GM19395 (cell line): ENCODE data around the gene HSPG2.
"Not testable (repeated sequence)": the region's sequence is repeated elsewhere in the genome, so short reads cannot be mapped to it uniquely, and the experiment has no call there.

Experiments used
- ATAC-seq: cut with Tn5 transposase; IDR thresholded peaks from one replicate; pipeline ENCODE4 v1.9.1; 2021; ENCODE audit warnings: mild to moderate bottlenecking, moderate library complexity; ENCODE audit not compliant: unreplicated experiment

HSPG2 gene

DNA sequence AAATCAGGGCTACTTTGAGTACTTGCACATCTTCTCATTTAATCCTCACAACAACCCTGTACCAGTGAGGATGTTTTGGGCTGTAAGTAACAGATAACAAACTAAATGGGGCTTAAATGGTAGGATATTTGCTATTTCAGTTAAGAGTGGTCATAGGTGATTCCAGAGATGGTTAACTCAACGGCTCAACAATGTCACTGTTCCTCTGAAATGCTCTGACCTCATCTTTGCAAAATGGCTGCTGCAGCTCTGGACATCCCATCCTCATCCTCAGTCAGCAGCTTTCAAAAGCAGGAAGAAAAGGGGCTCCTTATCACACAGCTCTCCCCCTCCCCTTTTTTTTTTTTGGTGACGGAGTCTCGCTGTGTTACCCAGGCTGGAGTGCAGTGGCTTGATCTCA is 123.6 kb downstream of the HSPG2 start:
- no peak for ATAC-seq

- ATAC-seq, result no peak
Observed at GRCh38 chr1:21811875-21812305, 125.2 kb downstream of the HSPG2 start, which contains the start of gene LDLRAD2. LDLRAD2 (plus strand) TSS chr1:21812265; CDS start chr1:21812452, 187 bp downstream.

GRCh38 chr1:21804536-21804935 is 132.6 kb downstream of the HSPG2 start:
- no peak for ATAC-seq

DNA sequence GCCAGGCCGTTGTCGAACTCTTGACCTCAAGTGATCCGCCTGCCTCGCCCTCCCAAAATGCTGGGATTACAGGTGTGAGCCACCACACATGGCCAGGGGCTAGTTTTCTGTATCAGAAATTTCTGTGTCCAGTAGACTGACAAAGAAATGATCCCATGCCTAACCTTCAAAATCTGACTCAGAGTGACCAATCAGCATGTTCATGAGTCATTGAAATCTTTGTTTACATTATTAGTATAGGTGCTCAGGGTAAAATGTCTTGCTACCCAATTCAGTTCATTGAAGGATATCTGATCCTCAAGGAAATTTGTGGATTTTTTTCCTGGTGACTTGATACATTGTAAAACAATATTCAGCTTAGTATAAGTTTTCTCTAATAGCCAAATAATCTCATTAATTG is 136.0 kb downstream of the HSPG2 start:
- ATAC-seq, result no peak

GRCh38 chr1:21799730-21800129 is 137.4 kb downstream of the HSPG2 start:
- ATAC-seq, result no peak

- ATAC-seq, result no peak
Observed at GRCh38 chr1:21795075-21795474, 142.0 kb downstream of the HSPG2 start.

DNA sequence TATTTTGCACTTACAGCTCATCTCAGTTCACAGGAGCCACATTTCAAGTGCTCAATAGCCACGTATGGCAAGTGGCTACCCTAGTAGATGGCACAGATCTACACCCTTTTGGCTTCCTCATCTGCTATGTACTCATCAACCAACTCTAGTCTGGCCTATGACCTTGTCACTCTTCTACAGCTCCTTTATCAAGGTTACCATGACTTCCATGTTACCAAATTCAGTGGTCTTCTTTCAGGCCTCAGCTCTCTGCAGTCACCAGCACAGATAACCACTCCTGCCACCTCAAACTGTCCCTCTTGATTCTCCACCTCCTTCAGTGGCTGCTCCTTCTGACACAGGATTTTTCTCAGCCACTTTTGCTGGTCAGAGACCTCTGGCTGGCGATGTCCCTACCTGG is 142.5 kb downstream of the HSPG2 start:
- ATAC-seq, result no peak

- no peak for ATAC-seq
Observed at GRCh38 chr1:21793104-21793503, 144.0 kb downstream of the HSPG2 start.

DNA sequence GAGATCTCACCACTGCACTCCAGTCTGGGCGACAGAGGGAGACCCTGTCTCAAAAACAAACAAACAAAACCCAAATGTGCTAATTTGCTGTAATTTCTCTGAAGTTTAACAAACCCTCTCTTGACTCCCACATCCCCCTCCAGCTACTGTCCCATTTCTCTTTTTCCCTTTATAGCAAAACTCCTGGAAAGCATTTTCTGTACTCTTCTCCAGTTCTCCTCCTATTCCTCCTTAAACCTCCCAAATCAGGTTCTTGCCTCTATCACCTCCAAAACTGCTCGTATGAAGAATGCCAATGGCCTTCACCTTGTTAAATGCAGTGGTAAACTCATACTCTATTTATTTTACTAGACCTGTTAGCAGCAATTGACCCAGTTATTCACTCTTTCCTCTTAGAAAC is 150.5 kb downstream of the HSPG2 start:
- ATAC-seq, result no peak

GRCh38 chr1:21785764-21786163 is 151.3 kb downstream of the HSPG2 start:
- not testable (repeated sequence) for ATAC-seq

DNA sequence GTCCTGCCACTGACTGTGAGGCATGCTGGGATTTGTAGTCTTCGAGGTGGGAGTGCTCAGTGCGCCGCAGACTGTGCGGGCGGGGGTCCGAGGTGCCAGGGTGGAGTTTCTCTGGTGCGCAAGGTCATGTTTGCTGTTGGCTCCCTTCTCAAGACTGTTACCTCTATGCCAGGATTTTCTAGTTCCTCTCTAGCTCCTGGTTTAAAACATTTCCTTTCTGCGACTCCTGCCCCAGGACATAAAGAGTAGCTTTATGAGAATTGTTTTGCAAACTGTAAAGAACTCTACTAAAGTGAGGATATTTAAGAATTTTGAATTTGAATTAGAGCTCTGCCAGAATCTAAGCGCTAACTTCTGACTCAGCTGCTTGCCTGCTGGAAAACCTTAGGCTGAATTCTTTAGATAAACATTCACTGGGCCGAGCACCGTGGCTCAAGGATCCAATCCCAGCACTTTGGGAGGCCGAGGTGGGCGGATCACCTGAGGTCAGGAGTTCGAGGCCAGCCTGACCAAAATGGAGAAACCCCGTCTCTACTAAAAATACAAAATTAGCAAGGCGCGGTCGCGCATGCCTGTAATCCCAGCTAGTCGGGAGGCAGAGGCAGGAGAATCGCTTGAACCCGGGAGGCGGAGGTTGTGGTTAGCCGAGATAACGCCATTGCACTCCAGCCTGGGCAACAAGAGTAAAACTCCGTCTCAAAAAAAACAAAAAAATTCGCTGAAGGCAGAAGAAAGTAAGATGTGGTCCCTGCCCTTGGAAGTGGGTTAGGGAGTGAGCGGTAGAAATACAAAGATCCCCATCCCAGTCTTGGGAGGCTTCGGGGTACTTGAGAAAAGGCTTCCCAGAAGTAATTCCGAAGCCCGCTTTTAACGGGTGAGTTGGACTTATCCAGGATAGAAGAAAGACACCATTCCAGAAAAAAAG is 153.2 kb downstream of the HSPG2 start:
- no peak for ATAC-seq

- ATAC-seq, result peak; percentile 65
Observed at GRCh38 chr1:21782868-21783678, 154.0 kb downstream of the HSPG2 start, which contains the start of gene USP48. USP48 (minus strand) TSS chr1:21783149; CDS start chr1:21782957, 192 bp downstream.

DNA sequence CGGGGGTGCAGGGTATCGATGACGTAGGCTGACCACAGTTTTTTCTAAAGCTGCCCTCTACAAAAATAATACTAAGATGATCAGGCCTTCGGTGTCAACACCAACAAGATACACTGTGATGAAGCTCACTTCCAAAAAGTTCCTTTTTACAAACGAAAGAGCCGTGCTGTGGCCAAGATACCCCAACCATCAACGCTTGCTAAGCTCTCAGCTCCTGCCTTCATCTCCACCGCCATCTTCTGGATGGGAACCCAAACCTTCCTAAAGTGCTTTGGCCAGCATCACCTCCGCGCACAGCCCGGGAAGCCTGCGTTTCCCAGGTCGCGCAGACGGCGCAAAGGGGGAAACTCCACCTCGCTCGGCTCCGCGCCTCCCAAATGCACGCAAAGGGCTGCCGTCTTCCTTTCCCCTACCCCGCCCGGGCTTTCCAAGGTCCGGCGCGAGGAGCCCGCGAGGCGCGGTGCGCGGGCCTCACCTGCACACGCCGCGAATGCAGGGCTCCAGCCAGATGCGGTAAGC is 154.7 kb downstream of the HSPG2 start:
- peak; percentile 21 for ATAC-seq

DNA sequence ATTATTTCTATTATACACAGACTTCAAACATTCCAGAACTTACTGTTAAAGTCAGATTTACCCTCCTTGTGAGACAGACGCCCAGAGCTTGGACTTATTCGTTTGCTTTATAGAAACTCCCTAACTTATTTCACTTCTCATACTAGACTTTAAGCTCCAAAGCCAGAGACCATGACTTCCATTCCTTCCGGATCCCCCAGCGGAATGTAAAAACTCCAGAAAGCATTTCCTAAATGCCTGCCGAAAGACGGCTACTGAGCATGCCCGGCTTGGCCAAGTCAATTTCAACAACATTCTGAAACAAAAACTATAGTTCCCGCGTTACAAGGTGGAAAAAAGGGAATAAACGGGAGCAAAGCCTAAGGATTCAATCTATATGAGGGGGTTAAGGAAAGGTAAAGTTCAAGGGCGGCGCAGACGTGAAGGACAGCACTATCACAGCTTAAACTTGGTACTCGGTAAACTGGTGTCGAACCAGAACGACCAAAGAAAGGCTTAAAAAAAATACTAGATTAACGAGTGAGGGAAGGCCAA is 155.2 kb downstream of the HSPG2 start:
- peak; percentile 28 for ATAC-seq

GRCh38 chr1:21779613-21780521 is 157.2 kb downstream of the HSPG2 start:
- ATAC-seq, result no peak

- no peak for ATAC-seq
Observed at GRCh38 chr1:21778405-21778727, 158.7 kb downstream of the HSPG2 start.

DNA sequence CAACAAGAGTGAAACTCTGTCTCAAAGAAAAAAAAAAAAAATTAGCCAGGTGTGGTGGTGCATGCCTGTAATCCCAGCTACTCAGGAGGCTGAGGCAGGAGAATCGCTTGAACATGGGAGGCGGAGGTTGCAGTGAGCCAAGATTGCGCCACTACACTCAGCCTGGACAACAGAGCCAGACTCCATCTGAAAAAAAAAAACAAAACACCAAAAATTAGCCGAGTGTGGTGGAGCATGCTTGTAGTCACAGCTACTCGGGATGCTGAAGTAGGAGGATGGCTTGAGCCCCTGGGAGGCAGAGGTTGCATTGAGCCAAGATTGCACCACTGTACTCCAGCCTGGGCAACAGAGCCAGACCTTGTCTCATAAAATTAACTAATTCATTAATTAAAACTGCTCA is 160.2 kb downstream of the HSPG2 start:
- not testable (repeated sequence) for ATAC-seq

GRCh38 chr1:21775985-21776562 is 161.0 kb downstream of the HSPG2 start:
- no peak for ATAC-seq

- no peak for ATAC-seq
Observed at GRCh38 chr1:21775550-21775914, 161.6 kb downstream of the HSPG2 start.
